RWPE2 (cell line): Measurements from ENCODE around the gene SCUBE1.

Source experiments
- ATAC-seq: fragments of 200-7000 bp; cut with Tn5 transposase; 3 replicates; pipeline ENCODE4 v1.9.1; 2021; ENCODE audit warnings: low read depth
- DNase-seq: peaks from one replicate; pipeline ENCODE4 v3.0.0-alpha.2; 2020; ENCODE audit warnings: low spot score
- H3K27ac ChIP-seq: fragments of 450-650 bp; 2 replicates; pipeline ENCODE4 v1.5.1; 2017; ENCODE audit warnings: mild to moderate bottlenecking; ENCODE audit not compliant: poor library complexity, severe bottlenecking
- H3K27me3 ChIP-seq: fragments of 250-450 bp; sonication (Bioruptor Pico); 2 replicates; pipeline ENCODE4 v1.5.1; 2021; ENCODE audit warnings: mild to moderate bottlenecking, moderate library complexity; ENCODE audit not compliant: insufficient read depth, poor library complexity, severe bottlenecking
- H3K36me3 ChIP-seq: fragments of 250-450 bp; sonication (Bioruptor Pico); 2 replicates; pipeline ENCODE4 v1.5.1; 2020; ENCODE audit warnings: low read depth, mild to moderate bottlenecking, moderate library complexity
- H3K4me1 ChIP-seq: fragments of 250-450 bp; sonication (Bioruptor Pico); 2 replicates; pipeline ENCODE4 v1.5.1; 2021; ENCODE audit warnings: mild to moderate bottlenecking, moderate library complexity; ENCODE audit not compliant: insufficient read depth, poor library complexity, severe bottlenecking
- H3K4me3 ChIP-seq: fragments of 250-450 bp; sonication (Bioruptor Pico); 2 replicates; pipeline ENCODE4 v1.5.1; 2021; ENCODE audit warnings: mild to moderate bottlenecking, moderate library complexity; ENCODE audit not compliant: severe bottlenecking
- H3K9me3 ChIP-seq: fragments of 250-450 bp; sonication (Bioruptor Pico); 2 replicates; pipeline ENCODE4 v1.5.1; 2021; ENCODE audit warnings: mild to moderate bottlenecking, moderate library complexity; ENCODE audit not compliant: severe bottlenecking
- TF ChIP-seq, protein P1 (sequence below): fragments of 450-650 bp; IDR thresholded peaks from one replicate; pipeline ENCODE4 v1.5.1; 2017; ENCODE audit warnings: mild to moderate bottlenecking, moderate library complexity; ENCODE audit not compliant: poor library complexity, severe bottlenecking

Gene SCUBE1

GRCh38 chr22:43156413-43156812 lies 186.8 kb downstream of the SCUBE1 start:
- Histone ChIP-seq H3K36me3 (peaks cover 29% of the 10 kb centered on the region), H3K27me3 (no peaks in the 10 kb centered on the region), H3K27ac (no peak overlapping the region), H3K4me1 (peaks cover 6% of the 10 kb centered on the region), H3K4me3 (no peak overlapping the region), H3K9me3 (no peaks in the 10 kb centered on the region)
- ATAC-seq (no peak), DNase-seq (no peak)
- TF ChIP-seq, protein P1, sequence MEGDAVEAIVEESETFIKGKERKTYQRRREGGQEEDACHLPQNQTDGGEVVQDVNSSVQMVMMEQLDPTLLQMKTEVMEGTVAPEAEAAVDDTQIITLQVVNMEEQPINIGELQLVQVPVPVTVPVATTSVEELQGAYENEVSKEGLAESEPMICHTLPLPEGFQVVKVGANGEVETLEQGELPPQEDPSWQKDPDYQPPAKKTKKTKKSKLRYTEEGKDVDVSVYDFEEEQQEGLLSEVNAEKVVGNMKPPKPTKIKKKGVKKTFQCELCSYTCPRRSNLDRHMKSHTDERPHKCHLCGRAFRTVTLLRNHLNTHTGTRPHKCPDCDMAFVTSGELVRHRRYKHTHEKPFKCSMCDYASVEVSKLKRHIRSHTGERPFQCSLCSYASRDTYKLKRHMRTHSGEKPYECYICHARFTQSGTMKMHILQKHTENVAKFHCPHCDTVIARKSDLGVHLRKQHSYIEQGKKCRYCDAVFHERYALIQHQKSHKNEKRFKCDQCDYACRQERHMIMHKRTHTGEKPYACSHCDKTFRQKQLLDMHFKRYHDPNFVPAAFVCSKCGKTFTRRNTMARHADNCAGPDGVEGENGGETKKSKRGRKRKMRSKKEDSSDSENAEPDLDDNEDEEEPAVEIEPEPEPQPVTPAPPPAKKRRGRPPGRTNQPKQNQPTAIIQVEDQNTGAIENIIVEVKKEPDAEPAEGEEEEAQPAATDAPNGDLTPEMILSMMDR: no peak

DNA sequence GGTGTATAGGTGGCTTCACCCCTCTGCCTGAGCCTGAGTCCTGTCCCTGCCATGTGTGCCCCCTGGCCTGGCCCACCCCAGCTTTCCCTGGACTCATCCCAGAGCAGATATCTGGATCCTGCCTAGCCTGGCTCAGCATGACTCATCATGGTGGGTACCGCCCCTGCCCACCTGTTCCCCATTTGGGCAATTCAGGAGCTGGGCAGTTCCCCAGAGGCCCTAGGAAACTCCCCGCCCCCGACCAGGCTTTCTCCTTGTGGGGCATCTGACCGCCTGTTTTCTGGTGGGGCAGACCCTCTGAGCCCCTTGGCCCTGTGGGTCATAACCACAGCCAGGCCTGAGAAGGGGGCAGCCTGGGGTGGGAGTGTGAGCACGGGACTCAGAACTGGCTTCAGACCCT lies 187.4 kb downstream of the SCUBE1 start:
- Histone ChIP-seq H3K9me3 (no peaks in the 10 kb centered on the region), H3K4me1 (peaks cover 6% of the 10 kb centered on the region), H3K27ac (no peak overlapping the region), H3K4me3 (no peak overlapping the region), H3K27me3 (no peaks in the 10 kb centered on the region), H3K36me3 (peaks cover 25% of the 10 kb centered on the region)
- ATAC-seq (no peak), DNase-seq (peak; percentile 69)
- TF ChIP-seq, protein P1: no peak

- H3K4me1 ChIP-seq: peaks cover 6% of the 10 kb centered on the region
- TF ChIP-seq, protein P1: no peak
- H3K36me3 ChIP-seq: peaks cover 20% of the 10 kb centered on the region
Measured at GRCh38 chr22:43154887-43155536, 188.2 kb downstream of the SCUBE1 start.

DNA sequence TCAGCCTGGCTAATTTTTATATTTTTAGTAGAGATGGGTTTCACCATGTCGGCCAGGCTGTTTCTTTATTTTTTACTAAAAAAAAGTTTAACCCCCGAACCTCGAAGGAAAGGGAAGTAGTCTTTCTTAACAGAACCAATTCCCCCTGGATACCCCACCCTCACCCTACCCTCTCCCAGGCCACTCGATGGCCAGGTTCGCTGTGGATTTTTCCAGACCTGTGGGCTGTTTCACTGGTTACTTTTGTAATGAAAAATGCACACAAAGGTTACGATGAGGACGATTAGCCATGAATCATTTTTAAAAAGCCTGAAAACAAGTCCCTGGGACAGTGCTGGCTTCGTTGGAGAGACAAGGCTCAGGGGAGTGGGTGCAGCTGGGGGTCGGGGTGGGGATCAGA lies 189.3 kb downstream of the SCUBE1 start:
- TF ChIP-seq, protein P1: no peak
- H3K27ac ChIP-seq: no peak overlapping the region
- H3K27me3 ChIP-seq: no peaks in the 10 kb centered on the region
- H3K36me3 ChIP-seq: peaks cover 11% of the 10 kb centered on the region; the same call in 1 of the 2 replicates
- H3K9me3 ChIP-seq: no peaks in the 10 kb centered on the region
- DNase-seq: no peak
- ATAC-seq: no peak
- H3K4me3 ChIP-seq: no peak overlapping the region
- H3K4me1 ChIP-seq: peaks cover 6% of the 10 kb centered on the region

More at GRCh38 chr22:43154887-43155536, 188.2 kb downstream of the SCUBE1 start:
- no peak overlapping the region for H3K27ac ChIP-seq
- H3K4me3 ChIP-seq: no peak overlapping the region
- DNase-seq (no peak), ATAC-seq (no peak)
- H3K27me3 ChIP-seq: no peaks in the 10 kb centered on the region
- no peaks in the 10 kb centered on the region for H3K9me3 ChIP-seq
